ENCODE data around the gene MYT1. TPM values are rescaled to one million over a fixed set of nuclear protein-coding genes. Genes with fewer than 3 reads are reported as not detected.

Gene MYT1
- total RNA-seq, 1 donor from 2014 or later: not detected

DNA sequence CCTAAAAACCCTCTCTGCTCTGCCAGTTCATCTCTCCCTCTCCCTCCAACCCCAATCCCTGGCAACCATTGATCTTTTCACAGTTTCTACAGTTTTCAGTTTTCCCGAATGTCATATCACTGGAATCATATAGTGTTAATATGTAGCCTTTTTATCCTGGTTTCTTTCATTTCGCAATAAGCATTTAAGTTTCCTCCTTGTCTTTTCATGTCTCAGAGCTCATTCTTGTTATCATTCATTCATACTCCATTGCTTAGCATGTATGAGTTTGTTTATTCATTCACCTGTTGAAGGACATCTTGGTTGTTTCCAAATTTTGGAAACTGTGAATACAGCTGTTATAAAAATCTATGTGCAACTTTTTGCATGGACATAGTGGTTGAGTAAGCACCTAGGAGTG lies 85.8 kb downstream of the MYT1 start:
- H3K36me3 ChIP-seq (ENCODE audit: control insufficient read depth, insufficient read depth, low read length): no peaks in the 10 kb centered on the region
- H3K27me3 ChIP-seq (ENCODE audit: control insufficient read depth, insufficient read depth, low read length): peaks cover 5% of the 10 kb centered on the region
- no peak overlapping the region for H3K4me3 ChIP-seq (ENCODE audit: low read depth, low read length)
- no peak for DNase-seq (ENCODE audit: low read depth)
- TF ChIP-seq, protein P1, sequence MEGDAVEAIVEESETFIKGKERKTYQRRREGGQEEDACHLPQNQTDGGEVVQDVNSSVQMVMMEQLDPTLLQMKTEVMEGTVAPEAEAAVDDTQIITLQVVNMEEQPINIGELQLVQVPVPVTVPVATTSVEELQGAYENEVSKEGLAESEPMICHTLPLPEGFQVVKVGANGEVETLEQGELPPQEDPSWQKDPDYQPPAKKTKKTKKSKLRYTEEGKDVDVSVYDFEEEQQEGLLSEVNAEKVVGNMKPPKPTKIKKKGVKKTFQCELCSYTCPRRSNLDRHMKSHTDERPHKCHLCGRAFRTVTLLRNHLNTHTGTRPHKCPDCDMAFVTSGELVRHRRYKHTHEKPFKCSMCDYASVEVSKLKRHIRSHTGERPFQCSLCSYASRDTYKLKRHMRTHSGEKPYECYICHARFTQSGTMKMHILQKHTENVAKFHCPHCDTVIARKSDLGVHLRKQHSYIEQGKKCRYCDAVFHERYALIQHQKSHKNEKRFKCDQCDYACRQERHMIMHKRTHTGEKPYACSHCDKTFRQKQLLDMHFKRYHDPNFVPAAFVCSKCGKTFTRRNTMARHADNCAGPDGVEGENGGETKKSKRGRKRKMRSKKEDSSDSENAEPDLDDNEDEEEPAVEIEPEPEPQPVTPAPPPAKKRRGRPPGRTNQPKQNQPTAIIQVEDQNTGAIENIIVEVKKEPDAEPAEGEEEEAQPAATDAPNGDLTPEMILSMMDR (IDR thresholded peaks at IDR 0.05; ENCODE audit: insufficient read depth, low read length, poor library complexity, severe bottlenecking): no peak

DNA sequence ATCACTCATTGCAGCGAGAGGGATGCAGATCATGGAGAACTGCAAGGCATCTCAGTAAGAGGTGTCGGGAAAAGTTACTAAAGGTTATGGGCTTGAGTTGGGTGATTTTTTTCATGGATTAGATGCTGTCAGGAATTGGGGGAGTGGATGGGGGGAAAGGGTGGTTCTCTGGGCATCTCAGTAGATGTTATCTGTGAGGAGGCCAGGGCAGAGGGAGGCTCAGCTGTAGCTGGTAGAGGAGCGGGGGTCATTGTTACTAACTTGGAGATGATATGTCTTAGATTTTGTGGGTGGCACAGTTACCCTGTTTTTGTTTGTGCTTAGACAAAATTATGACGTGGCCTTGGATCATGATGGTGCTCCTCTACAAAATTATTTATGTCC lies 88.7 kb downstream of the MYT1 start:
- H3K4me3 ChIP-seq (ENCODE audit: low read depth, low read length): no peak overlapping the region
- TF ChIP-seq, protein P1 (IDR thresholded peaks at IDR 0.05; ENCODE audit: insufficient read depth, low read length, poor library complexity, severe bottlenecking): no peak
- H3K27me3 ChIP-seq (ENCODE audit: control insufficient read depth, insufficient read depth, low read length): peaks cover 5% of the 10 kb centered on the region
- H3K36me3 ChIP-seq (ENCODE audit: control insufficient read depth, insufficient read depth, low read length): no peaks in the 10 kb centered on the region
- DNase-seq (ENCODE audit: low read depth): no peak

DNA sequence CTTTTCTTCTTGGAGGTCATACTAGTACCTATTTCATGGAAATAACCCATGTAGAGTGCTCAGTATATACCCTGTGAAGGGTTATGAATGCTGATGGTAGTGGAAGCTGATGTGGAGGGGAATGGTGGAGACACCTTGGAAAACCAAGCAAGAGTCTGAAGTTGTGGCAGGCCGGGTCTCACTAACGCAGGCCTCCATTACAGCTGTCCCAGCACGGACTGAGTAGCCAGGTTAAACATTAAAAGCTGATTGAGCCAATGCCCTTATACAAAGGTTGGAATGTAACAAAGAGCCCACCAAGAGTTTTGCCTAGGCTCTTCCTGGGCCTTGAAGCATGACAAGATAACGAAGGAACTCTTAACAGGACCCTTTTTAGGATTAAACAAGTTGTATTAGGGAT lies 89.2 kb downstream of the MYT1 start:
- peaks cover 2% of the 10 kb centered on the region for H3K27me3 ChIP-seq (ENCODE audit: control insufficient read depth, insufficient read depth, low read length)
- TF ChIP-seq, protein P1 (IDR thresholded peaks at IDR 0.05; ENCODE audit: insufficient read depth, low read length, poor library complexity, severe bottlenecking): no peak
- no peak for DNase-seq (ENCODE audit: low read depth)
- no peak overlapping the region for H3K4me3 ChIP-seq (ENCODE audit: low read depth, low read length)
- H3K36me3 ChIP-seq (ENCODE audit: control insufficient read depth, insufficient read depth, low read length): no peaks in the 10 kb centered on the region

DNA sequence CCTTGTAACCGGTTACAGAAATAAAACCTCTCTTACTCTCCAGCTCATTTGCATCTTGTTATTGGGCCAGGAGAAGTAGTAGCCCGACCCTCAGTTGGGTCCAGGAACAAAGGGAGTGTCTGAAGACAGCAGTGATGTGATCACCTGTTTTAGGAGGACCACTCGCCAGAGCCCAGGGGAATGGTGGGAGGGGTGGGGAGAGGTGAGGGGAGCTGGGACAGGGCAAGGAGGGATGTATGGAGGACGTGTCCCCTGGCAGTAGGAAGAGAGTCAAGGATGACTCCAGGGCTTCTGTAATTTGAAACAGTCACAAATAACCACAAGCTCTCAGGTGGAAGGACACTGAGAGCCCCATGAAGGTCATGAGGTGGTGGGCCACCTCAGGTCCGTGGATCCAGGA lies 89.9 kb downstream of the MYT1 start:
- Histone ChIP-seq H3K27me3 (ENCODE audit: control insufficient read depth, insufficient read depth, low read length) (no peaks in the 10 kb centered on the region), H3K36me3 (ENCODE audit: control insufficient read depth, insufficient read depth, low read length) (no peaks in the 10 kb centered on the region), H3K4me3 (ENCODE audit: low read depth, low read length) (no peak overlapping the region)
- DNase-seq (ENCODE audit: low read depth): no peak
- TF ChIP-seq, protein P1 (IDR thresholded peaks at IDR 0.05; ENCODE audit: insufficient read depth, low read length, poor library complexity, severe bottlenecking): no peak

DNA sequence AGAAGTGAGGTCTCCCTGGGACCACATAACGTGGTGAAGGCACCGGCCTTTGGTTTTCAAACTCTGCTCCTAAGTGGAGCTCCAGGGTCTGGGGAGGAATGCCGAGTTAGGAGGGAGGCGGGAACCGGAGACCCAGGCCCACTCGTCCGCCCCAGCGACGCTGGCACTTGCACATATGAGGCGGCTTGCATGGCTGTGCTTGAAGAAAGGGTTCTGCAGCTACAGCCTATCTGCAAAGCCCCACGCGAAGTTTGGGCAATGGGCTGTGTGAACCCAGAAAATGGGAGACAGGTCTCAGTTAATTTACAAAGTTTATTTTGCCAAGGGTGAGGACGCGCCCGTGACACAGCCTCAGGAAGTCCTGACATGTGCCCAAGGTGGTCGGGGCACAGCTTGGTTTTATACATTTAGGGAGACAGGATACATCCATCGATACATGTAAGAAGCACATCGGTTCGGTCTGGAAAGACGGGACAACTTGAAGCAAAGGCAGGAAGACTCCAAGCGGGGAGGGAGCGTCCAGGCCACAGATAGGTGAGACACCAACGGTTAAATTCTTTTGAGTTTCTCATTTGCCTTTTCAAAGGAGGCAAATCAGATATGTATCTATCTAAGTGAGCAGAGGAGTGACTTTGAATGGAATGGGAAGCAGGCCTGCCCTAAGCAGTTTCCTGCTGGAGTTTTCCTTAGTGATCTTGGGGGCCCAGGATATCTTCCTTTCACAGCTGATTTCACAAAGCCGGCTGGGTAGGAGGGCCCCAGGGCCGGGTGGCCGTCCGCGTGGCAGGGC lies 90.5 kb downstream of the MYT1 start:
- no peak for DNase-seq (ENCODE audit: low read depth)
- Histone ChIP-seq H3K36me3 (ENCODE audit: control insufficient read depth, insufficient read depth, low read length) (no peaks in the 10 kb centered on the region), H3K4me3 (ENCODE audit: low read depth, low read length) (peak overlapping the region; percentile 58), H3K27me3 (ENCODE audit: control insufficient read depth, insufficient read depth, low read length) (no peaks in the 10 kb centered on the region)
- TF ChIP-seq, protein P1 (IDR thresholded peaks at IDR 0.05; ENCODE audit: insufficient read depth, low read length, poor library complexity, severe bottlenecking): no peak
